SK-N-SH (cell line): ENCODE results near the gene CHCHD3.

Experiments used
- CTCF ChIP-seq: fragments of 200-600 bp; sonication (generic); IDR thresholded peaks from 2 replicates; pipeline ENCODE4 v1.6.1; 2017; ENCODE audit warnings: antibody characterized with exemption, mild to moderate bottlenecking, moderate library complexity
- EP300 ChIP-seq, 2 experiments: IDR thresholded peaks; 2 replicates each; pipeline versions ENCODE4 v1.4.0 to v1.6.1; 2012; ENCODE audit warnings: borderline replicate concordance in 1 of 2, low read depth in 1 of 2, low read length in 1 of 2
- MAX ChIP-seq: IDR thresholded peaks from 2 replicates; pipeline ENCODE4 v1.4.0; 2012; ENCODE audit warnings: low read depth
- MXI1 ChIP-seq: IDR thresholded peaks from 2 replicates; pipeline ENCODE4 v1.6.1; 2012; ENCODE audit warnings: mild to moderate bottlenecking, low read depth, low read length, improper control_type of control experiment
- NFIC ChIP-seq: IDR thresholded peaks from 2 replicates; pipeline ENCODE4 v1.4.0; 2012; ENCODE audit warnings: borderline replicate concordance
- POLR2AphosphoS5 ChIP-seq: IDR thresholded peaks from 2 replicates; pipeline ENCODE4 v1.6.1; 2012; ENCODE audit warnings: low read depth, low read length
- RAD21 ChIP-seq: IDR thresholded peaks from 2 replicates; pipeline ENCODE4 v1.6.1; 2012; ENCODE audit warnings: mild to moderate bottlenecking, low read length
- RFX5 ChIP-seq: IDR thresholded peaks from 2 replicates; pipeline ENCODE4 v1.6.1; 2012; ENCODE audit warnings: mild to moderate bottlenecking, improper control_type of control experiment, low read length
- TAF1 ChIP-seq: IDR thresholded peaks from 2 replicates; pipeline ENCODE4 v1.6.1; 2012; ENCODE audit warnings: low read depth, mild to moderate bottlenecking, low read length, moderate library complexity, borderline replicate concordance
- USF1 ChIP-seq: IDR thresholded peaks from 2 replicates; pipeline ENCODE4 v1.4.0; 2012; ENCODE audit warnings: low read depth, borderline replicate concordance
- ZBTB33 ChIP-seq: IDR thresholded peaks from 2 replicates; pipeline ENCODE4 v1.4.0; 2012; ENCODE audit warnings: low read depth, borderline replicate concordance

GRCh38 chr7:132941428-132941827, 140.5 kb downstream of the CHCHD3 start:
- no peak for TF ChIP-seq USF1
- no peak for TF ChIP-seq TAF1
- no peak for TF ChIP-seq MAX
- no peak for TF ChIP-seq ZBTB33
- no peak for TF ChIP-seq CTCF
- no peak for TF ChIP-seq RAD21
- no peak for TF ChIP-seq POLR2AphosphoS5
- TF ChIP-seq EP300 (IDR thresholded peaks at IDR 0.05; ENCODE audit: borderline replicate concordance in 1 of 2, low read depth in 1 of 2, low read length in 1 of 2) = no peak
- no peak for TF ChIP-seq MXI1
- TF ChIP-seq NFIC = no peak
- no peak for TF ChIP-seq RFX5
